Stimulated activated naive CD4-positive, alpha-beta T cell (primary cell): Measurements from ENCODE around the gene OR4A47.
"Not testable (repeated sequence)": the region's sequence is repeated elsewhere in the genome, so short reads cannot be mapped to it uniquely, and the experiment has no call there.

Experiments used
- DNase-seq, 6 experiments: peaks; one replicate each; lab custom pipeline; 2025; lab: John Stamatoyannopoulos, UW

OR4A47 gene, protein sequence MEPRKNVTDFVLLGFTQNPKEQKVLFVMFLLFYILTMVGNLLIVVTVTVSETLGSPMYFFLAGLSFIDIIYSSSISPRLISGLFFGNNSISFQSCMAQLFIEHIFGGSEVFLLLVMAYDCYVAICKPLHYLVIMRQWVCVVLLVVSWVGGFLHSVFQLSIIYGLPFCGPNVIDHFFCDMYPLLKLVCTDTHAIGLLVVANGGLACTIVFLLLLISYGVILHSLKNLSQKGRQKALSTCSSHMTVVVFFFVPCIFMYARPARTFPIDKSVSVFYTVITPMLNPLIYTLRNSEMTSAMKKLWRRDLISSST

DNA sequence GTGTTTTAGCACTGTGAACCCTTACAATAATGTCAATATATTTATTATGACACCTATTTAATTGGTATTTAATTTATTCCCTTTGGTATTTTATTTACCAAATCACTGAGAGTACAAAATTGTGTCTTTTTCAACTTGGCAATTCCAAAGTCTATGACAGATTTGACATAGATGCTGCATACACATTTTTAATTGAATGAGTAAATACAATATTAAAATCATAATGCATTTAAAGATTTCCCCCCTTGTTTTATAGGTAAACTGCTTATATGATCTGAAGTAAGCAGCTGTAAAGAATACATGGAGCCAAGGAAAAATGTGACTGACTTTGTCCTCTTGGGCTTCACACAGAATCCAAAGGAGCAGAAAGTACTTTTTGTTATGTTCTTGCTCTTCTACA is at the start of gene OR4A47:
OR4A47 (plus strand) TSS at position 301 of the 400 bp plus-strand sequence; CDS start at position 301, 0 bp downstream.
- not testable (repeated sequence) for DNase-seq

DNA sequence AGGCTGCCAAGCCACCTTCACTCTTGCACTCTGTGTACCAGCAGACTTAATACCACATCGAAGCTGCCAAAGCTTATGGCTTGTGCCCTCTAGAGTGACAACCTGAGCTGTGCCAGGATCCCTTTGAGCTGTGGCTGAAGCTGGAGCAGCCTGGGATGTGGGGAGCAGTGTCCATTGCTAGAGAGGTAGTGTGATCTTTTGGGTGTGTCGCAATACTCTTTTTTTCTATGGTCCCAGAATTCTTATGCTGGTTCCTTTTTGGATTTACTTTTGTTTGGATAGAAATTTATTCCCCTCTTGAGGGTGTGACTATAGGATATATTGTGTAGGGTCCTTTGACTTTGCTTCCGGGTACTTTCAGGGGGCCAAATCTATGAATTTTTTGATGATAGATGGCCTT is 32.7 kb upstream of the OR4A47 start:
- not testable (repeated sequence) for DNase-seq

- DNase-seq = not testable (repeated sequence)
Observed at GRCh38 chr11:48473966-48474365, 14.6 kb upstream of the OR4A47 start.

GRCh38 chr11:48474703-48475102 is 13.9 kb upstream of the OR4A47 start:
- DNase-seq = not testable (repeated sequence)

- DNase-seq = not testable (repeated sequence)
Observed at GRCh38 chr11:48506169-48506568, 17.6 kb downstream of the OR4A47 start.

- DNase-seq = no peak
Observed at GRCh38 chr11:48538991-48539390, 50.4 kb downstream of the OR4A47 start.
